HG03469 (cell line): ENCODE measurements around the gene CCDC183.
"Not testable (repeated sequence)": the region's sequence is repeated elsewhere in the genome, so short reads cannot be mapped to it uniquely, and the experiment has no call there.

Experiments used
- ATAC-seq: cut with Tn5 transposase; IDR thresholded peaks from one replicate; pipeline ENCODE4 v1.9.1; 2021; ENCODE audit warnings: mild to moderate bottlenecking, moderate library complexity, moderate number of reproducible peaks; ENCODE audit not compliant: unreplicated experiment

Gene CCDC183

GRCh38 chr9:136823136-136824046 is 27.3 kb downstream of the CCDC183 start:
- ATAC-seq: no peak

- ATAC-seq: no peak
These were observed 28.5 kb downstream of the CCDC183 start for GRCh38 chr9:136824496-136825225.

GRCh38 chr9:136825295-136826187 is 29.4 kb downstream of the CCDC183 start:
- ATAC-seq: no peak

- no peak for ATAC-seq
These were observed 30.0 kb downstream of the CCDC183 start for GRCh38 chr9:136826188-136826541.

GRCh38 chr9:136826703-136827582 is 30.8 kb downstream of the CCDC183 start:
- no peak for ATAC-seq

GRCh38 chr9:136827794-136828473 is 31.8 kb downstream of the CCDC183 start:
- ATAC-seq: no peak

GRCh38 chr9:136828474-136829140 is 32.5 kb downstream of the CCDC183 start:
- ATAC-seq: no peak

- ATAC-seq: no peak
These were observed 33.3 kb downstream of the CCDC183 start for GRCh38 chr9:136829412-136829811.

- ATAC-seq: no peak
These were observed 34.1 kb downstream of the CCDC183 start for GRCh38 chr9:136829981-136830885.

GRCh38 chr9:136831002-136831719 is 35.0 kb downstream of the CCDC183 start:
- ATAC-seq: no peak

- ATAC-seq: no peak
These were observed 35.6 kb downstream of the CCDC183 start for GRCh38 chr9:136831720-136832104.

GRCh38 chr9:136832581-136832980 is 36.4 kb downstream of the CCDC183 start:
- ATAC-seq: no peak

- ATAC-seq: not testable (repeated sequence)
These were observed 37.4 kb downstream of the CCDC183 start for GRCh38 chr9:136833381-136834048.

- ATAC-seq: no peak
These were observed 39.2 kb downstream of the CCDC183 start for GRCh38 chr9:136835162-136835931.

- no peak for ATAC-seq
These were observed 40.1 kb downstream of the CCDC183 start for GRCh38 chr9:136835932-136836904.
